Neutrophil (primary cell): Measurements from ENCODE around the gene BNIP3.

ENCODE experiments used
- H3K27ac ChIP-seq: fragments of 200-600 bp; sonication (generic); 2 replicates; pipeline ENCODE4 v1.5.1; 2016; ENCODE audit warnings: mild to moderate bottlenecking, moderate library complexity
- H3K27me3 ChIP-seq: fragments of 200-600 bp; sonication (generic); 2 replicates; pipeline ENCODE4 v1.6.0; 2016; ENCODE audit warnings: mild to moderate bottlenecking
- H3K36me3 ChIP-seq: fragments of 200-600 bp; sonication (generic); 2 replicates; pipeline ENCODE4 v1.5.1; 2017
- H3K4me1 ChIP-seq, 2 experiments: fragments of 200-600 bp in 1 of 2; sonication (generic) in 1 of 2; 1 replicate in 1 of 2; 2 replicates in 1 of 2; pipeline versions ENCODE4 v1.5.1 to v1.6.1; 2013 to 2016; ENCODE audit warnings: low read depth in 1 of 2, low read length in 1 of 2, mild to moderate bottlenecking in 1 of 2, moderate library complexity in 1 of 2; ENCODE audit not compliant: control insufficient read depth in 1 of 2, insufficient read depth in 1 of 2
- H3K4me3 ChIP-seq, 2 experiments: fragments of 200-600 bp in 1 of 2; sonication (generic) in 1 of 2; 1 replicate in 1 of 2; 2 replicates in 1 of 2; pipeline ENCODE4 v1.5.1; 2013 to 2016; ENCODE audit warnings: low read depth in 1 of 2, low read length in 1 of 2, mild to moderate bottlenecking in 1 of 2, moderate library complexity in 1 of 2
- H3K9me3 ChIP-seq: fragments of 200-600 bp; sonication (generic); 2 replicates; pipeline ENCODE4 v1.5.1; 2016
- TF ChIP-seq, protein P1 (sequence below): fragments of 200-600 bp; sonication (generic); IDR thresholded peaks from 2 replicates; pipeline ENCODE4 v1.5.1; 2016; ENCODE audit warnings: antibody characterized with exemption

BNIP3 gene

DNA sequence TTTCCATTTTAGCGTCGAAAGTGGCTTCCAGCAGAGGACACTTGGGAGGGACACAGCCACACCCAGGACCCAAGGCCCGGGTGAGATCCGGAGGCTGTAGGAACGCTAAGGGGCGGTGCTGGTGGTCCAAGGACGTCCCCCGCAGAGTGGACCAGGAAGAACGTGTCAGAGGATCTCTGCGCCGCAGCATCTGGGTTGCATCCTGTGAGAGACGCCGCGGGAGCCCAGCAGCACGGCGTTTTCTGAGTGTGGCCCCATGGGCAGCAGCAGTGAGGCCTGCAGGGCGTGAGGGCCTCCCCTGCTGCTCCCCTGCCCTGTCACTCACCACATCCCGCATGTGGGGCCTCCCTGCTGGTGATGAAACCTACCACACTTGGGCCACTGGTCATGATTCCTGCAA lies 40.5 kb upstream of the BNIP3 start:
- no peak overlapping the region for H3K4me3 ChIP-seq
- H3K27ac ChIP-seq, result no peak overlapping the region
- no peaks in the 10 kb centered on the region for H3K36me3 ChIP-seq
- H3K9me3 ChIP-seq, result no peaks in the 10 kb centered on the region
- no peaks in the 10 kb centered on the region for H3K4me1 ChIP-seq
- TF ChIP-seq, protein P1, sequence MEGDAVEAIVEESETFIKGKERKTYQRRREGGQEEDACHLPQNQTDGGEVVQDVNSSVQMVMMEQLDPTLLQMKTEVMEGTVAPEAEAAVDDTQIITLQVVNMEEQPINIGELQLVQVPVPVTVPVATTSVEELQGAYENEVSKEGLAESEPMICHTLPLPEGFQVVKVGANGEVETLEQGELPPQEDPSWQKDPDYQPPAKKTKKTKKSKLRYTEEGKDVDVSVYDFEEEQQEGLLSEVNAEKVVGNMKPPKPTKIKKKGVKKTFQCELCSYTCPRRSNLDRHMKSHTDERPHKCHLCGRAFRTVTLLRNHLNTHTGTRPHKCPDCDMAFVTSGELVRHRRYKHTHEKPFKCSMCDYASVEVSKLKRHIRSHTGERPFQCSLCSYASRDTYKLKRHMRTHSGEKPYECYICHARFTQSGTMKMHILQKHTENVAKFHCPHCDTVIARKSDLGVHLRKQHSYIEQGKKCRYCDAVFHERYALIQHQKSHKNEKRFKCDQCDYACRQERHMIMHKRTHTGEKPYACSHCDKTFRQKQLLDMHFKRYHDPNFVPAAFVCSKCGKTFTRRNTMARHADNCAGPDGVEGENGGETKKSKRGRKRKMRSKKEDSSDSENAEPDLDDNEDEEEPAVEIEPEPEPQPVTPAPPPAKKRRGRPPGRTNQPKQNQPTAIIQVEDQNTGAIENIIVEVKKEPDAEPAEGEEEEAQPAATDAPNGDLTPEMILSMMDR, result no peak
- peaks cover 36% of the 10 kb centered on the region for H3K27me3 ChIP-seq

DNA sequence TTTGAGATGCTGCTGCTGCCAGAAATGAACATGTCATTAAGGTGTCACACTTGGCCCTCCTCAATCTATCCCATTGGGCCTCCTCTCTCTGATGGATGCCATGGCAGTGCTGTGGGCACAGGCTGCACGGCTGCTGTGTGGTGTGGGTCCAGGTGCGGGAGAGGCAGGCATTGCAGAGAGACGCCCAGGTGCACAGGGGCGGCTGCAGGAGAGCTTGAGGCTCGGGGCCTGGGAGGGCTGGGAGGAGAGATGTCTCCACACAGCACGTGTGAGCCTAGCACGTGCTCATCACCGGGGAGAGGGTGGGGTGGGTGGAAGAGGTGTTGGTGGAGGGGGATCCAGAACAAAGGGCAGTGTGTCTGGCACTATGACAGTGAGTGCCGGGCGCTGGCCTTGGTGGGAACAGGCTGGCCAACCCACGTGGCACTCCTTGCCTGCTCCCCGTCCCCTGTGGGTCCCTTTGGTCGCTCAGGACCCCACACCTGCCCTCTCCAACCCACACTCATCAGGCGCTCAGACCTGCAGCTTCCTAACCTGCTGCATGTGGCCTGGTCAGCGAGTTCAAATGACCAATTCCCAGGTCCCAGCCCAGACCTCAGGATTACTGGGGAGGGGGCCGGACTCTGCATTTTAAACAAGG lies 39.9 kb upstream of the BNIP3 start:
- TF ChIP-seq, protein P1, result no peak
- H3K9me3 ChIP-seq, result no peaks in the 10 kb centered on the region
- no peaks in the 10 kb centered on the region for H3K36me3 ChIP-seq
- H3K27me3 ChIP-seq, result peaks cover 30% of the 10 kb centered on the region
- H3K4me1 ChIP-seq, result no peaks in the 10 kb centered on the region
- H3K27ac ChIP-seq, result no peak overlapping the region
- no peak overlapping the region for H3K4me3 ChIP-seq

DNA sequence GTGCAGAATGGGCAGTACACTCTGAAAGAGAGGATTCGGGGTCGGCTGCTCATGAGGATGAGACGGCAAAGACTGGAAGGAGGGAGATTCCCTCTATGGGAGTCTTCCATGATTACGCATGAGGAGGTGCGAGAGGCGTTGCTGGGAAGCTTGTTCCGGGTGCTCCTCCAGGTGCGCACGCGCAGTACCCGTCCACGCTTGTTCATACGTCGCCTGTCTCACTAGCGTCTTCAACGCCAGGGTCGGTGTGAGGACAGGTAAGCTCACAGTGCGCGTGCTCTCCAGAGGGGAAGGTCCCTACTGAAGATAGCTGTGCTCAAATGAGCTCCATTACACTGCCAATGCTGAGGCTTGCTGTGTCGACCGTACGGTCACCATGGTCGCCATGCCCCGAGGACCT lies 39.3 kb upstream of the BNIP3 start:
- Histone ChIP-seq H3K4me3 (no peak overlapping the region), H3K36me3 (no peaks in the 10 kb centered on the region), H3K4me1 (no peaks in the 10 kb centered on the region), H3K27ac (no peak overlapping the region), H3K9me3 (no peaks in the 10 kb centered on the region), H3K27me3 (peaks cover 28% of the 10 kb centered on the region)
- TF ChIP-seq, protein P1, result no peak

DNA sequence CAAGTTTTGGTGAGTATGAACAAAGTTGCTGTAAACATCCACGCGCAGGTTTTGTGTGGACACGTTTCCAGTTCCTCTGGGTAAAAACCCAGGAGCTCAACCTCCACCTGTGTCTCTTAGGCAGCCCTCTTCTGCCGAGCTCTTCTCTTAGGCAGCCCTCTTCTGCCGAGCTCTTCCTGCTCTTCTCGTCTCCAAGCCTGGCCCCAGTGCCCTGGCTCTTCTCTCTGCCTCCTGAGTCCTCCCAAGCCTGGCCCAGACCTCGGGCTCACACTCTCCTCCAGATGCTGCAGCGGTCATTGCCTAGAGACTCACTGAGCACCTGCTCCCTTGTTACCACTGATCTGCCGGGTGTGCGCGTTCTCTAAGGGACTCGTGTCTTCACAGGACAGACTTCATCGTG lies 38.7 kb upstream of the BNIP3 start:
- Histone ChIP-seq H3K4me1 (no peaks in the 10 kb centered on the region), H3K36me3 (no peaks in the 10 kb centered on the region), H3K9me3 (no peaks in the 10 kb centered on the region), H3K27ac (no peak overlapping the region), H3K4me3 (no peak overlapping the region), H3K27me3 (peaks cover 22% of the 10 kb centered on the region)
- TF ChIP-seq, protein P1, result no peak

DNA sequence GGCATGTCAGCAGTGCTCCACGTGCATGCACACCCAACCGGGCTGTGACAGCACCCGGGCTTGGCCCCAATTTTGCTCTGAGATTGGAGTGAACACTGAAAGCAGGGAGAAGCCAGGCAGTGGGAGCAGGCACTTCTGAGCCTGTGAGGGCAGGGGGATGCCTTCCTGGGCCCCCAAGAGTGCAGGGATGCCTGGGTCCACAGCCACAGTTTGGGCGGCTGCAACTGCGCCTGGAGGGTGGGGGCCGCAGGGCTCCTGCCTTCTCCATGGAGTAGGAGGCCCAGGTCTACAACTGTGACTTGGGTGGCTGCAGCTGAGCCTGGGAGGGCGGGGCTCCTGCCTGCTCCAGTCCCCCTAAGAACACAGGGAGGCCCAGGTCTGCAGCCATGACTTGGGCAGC lies 37.6 kb upstream of the BNIP3 start:
- no peaks in the 10 kb centered on the region for H3K9me3 ChIP-seq
- no peaks in the 10 kb centered on the region for H3K36me3 ChIP-seq
- TF ChIP-seq, protein P1, result no peak
- H3K4me3 ChIP-seq, result no peak overlapping the region
- peaks cover 14% of the 10 kb centered on the region for H3K27me3 ChIP-seq
- H3K4me1 ChIP-seq, result no peaks in the 10 kb centered on the region
- no peak overlapping the region for H3K27ac ChIP-seq
